GM19025 (cell line): ENCODE results near the gene CMC2.

ENCODE experiments used
- ATAC-seq: cut with Tn5 transposase; IDR thresholded peaks from one replicate; pipeline ENCODE4 v1.9.1; 2021; ENCODE audit warnings: mild to moderate bottlenecking, low read depth, moderate library complexity; ENCODE audit not compliant: unreplicated experiment

Gene CMC2

GRCh38 chr16:80938004-80938878 is 68.4 kb downstream of the CMC2 start:
- ATAC-seq: no peak

GRCh38 chr16:80936410-80936809 is 70.3 kb downstream of the CMC2 start:
- ATAC-seq: no peak

- ATAC-seq: no peak
These were observed 71.0 kb downstream of the CMC2 start for GRCh38 chr16:80935691-80936090.

GRCh38 chr16:80932708-80933095 is 74.0 kb downstream of the CMC2 start:
- ATAC-seq: no peak

GRCh38 chr16:80931801-80932707 is 74.6 kb downstream of the CMC2 start:
- ATAC-seq: no peak

GRCh38 chr16:80924372-80924978 is 82.2 kb downstream of the CMC2 start:
- ATAC-seq: no peak

- ATAC-seq: no peak
These were observed 83.3 kb downstream of the CMC2 start for GRCh38 chr16:80923356-80923755.
